PC-3 (cell line): ENCODE data around the gene RTN4.

Experiments
- EZH2 ChIP-seq: fragments of 300-600 bp; sonication (generic); IDR thresholded peaks from one replicate; pipeline ENCODE4 v1.6.1; 2017; ENCODE audit warnings: antibody characterized with exemption, mild to moderate bottlenecking, low read length; ENCODE audit not compliant: unreplicated experiment
- EZH2phosphoT487 ChIP-seq: fragments of 300-600 bp; sonication (generic); IDR thresholded peaks from 2 replicates; pipeline ENCODE4 v1.6.1; 2018; ENCODE audit warnings: mild to moderate bottlenecking, antibody characterized with exemption, low read length, borderline replicate concordance
- TF ChIP-seq, protein P1 (sequence below): fragments of 300-600 bp; sonication (generic); conservative IDR thresholded peaks from 2 replicates; pipeline ENCODE4 v1.5.1; 2017; ENCODE audit warnings: antibody characterized with exemption, low read depth, mild to moderate bottlenecking, low read length

DNA sequence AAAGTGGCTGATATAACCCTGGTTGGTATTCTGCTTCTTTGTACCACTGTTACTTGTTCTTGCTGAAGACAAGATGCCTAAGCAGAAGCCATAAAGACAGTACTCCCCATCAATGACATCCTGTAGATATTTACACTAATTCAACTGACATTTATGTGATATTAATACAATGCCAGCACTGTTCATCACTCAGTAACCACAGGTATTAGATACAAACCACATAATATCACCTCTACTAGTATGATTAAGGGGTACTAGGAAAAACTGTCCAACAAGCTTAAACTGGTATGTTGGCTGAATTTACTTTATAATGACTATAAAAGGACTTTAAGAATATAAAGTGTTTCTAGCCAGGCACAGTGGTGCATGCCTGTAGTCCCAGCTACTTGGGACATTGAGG lies 65.8 kb downstream of the RTN4 start:
- TF ChIP-seq EZH2phosphoT487 (no peak), EZH2 (no peak)
- TF ChIP-seq, protein P1, sequence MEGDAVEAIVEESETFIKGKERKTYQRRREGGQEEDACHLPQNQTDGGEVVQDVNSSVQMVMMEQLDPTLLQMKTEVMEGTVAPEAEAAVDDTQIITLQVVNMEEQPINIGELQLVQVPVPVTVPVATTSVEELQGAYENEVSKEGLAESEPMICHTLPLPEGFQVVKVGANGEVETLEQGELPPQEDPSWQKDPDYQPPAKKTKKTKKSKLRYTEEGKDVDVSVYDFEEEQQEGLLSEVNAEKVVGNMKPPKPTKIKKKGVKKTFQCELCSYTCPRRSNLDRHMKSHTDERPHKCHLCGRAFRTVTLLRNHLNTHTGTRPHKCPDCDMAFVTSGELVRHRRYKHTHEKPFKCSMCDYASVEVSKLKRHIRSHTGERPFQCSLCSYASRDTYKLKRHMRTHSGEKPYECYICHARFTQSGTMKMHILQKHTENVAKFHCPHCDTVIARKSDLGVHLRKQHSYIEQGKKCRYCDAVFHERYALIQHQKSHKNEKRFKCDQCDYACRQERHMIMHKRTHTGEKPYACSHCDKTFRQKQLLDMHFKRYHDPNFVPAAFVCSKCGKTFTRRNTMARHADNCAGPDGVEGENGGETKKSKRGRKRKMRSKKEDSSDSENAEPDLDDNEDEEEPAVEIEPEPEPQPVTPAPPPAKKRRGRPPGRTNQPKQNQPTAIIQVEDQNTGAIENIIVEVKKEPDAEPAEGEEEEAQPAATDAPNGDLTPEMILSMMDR, result no peak
